Measurements from ENCODE around the gene JAZF1. TPM values are rescaled to one million over a fixed set of nuclear protein-coding genes. Genes with fewer than 3 reads are reported as not detected.

Gene JAZF1
- total and polyA plus RNA-seq, 2 of the 8 experiments (the other 6 are each of a cell fraction or from before 2014, with no cell fraction given), result 2.6 to 21.8 TPM

- TF ChIP-seq GABPA (IDR thresholded peaks at IDR 0.05; ENCODE audit: borderline replicate concordance, insufficient read depth, low read length) (no peak), BACH1 (IDR thresholded peaks at IDR 0.05; ENCODE audit: low read length) (no peak)
- no peak overlapping the region for H3K23ac ChIP-seq (ENCODE audit: insufficient read length)
- H2BK5ac ChIP-seq (ENCODE audit: low read depth, low read length), result no peak overlapping the region
- H4K5ac ChIP-seq (ENCODE audit: insufficient read length, low read depth, low read length), result no peak overlapping the region
- no peak overlapping the region for H2BK15ac ChIP-seq (ENCODE audit: low read length)
- H4K8ac ChIP-seq (ENCODE audit: extremely low read depth, insufficient read depth, low read length), result no peak overlapping the region
- DNase-seq (ENCODE audit: low read depth in 1 of 2, low spot score in 2 of 2), result no peak
- no peaks in the 10 kb centered on the region for H3K9me3 ChIP-seq (ENCODE audit: insufficient read depth in 2 of 2, low read depth in 1 of 2, low read length in 1 of 2)
- H3K14ac ChIP-seq (ENCODE audit: insufficient read length), result no peak overlapping the region
- H3K9ac ChIP-seq (replicated peaks in 1 of 4; ENCODE audit: extremely low read depth in 1 of 4, low read depth in 3 of 4, low read length in 3 of 4), result no peak overlapping the region
- H2BK20ac ChIP-seq (ENCODE audit: low read length), result no peak overlapping the region
- POLR2A ChIA-PET (ENCODE audit: partially characterized antibody), result no interaction called here
- no peaks in the 10 kb centered on the region for H3K23me2 ChIP-seq (ENCODE audit: low read depth, low read length)
- no peak overlapping the region for H3K27ac ChIP-seq (ENCODE audit: low read depth, low read length)
- CTCF ChIA-PET (ENCODE audit: partially characterized antibody), result interaction anchor here (1.2 to 3.4 kb wide), 4 partner anchors 9 to 53 kb away, joined by 3 to 35 read pairs (median 10); no protein-coding TSS in a partner anchor
- no peaks in the 10 kb centered on the region for H4K20me1 ChIP-seq (replicated peaks in 1 of 2; ENCODE audit: control insufficient read depth in 1 of 2, insufficient read depth in 2 of 2, low read length in 2 of 2)
- WGBS, 2 experiments (ENCODE audit: extremely low coverage in 1 of 2, insufficient coverage in 1 of 2, insufficient read length in 1 of 2, insufficient replicate concordance in 2 of 2, low coverage in 1 of 2, low lambda C conversion rate in 2 of 2, missing lambda C conversion rate in 1 of 2), result 92% methylated on average over 5 of the region's 5 CpGs; no CpG with 5 or more reads in 1 of the 2 experiments
- no peak overlapping the region for H3K4me2 ChIP-seq (ENCODE audit: insufficient read depth in 1 of 2, low read depth in 2 of 2, low read length in 2 of 2)
- H3K4me1 ChIP-seq (replicated peaks in 1 of 4; ENCODE audit: control insufficient read depth in 3 of 4, insufficient read depth in 4 of 4, low read length in 3 of 4), result peaks cover 0 to 5% (median 0%) of the 10 kb centered on the region in 4 experiments; a peak in 2 of 7 replicates
- no peak overlapping the region for H2BK12ac ChIP-seq (ENCODE audit: low read depth, low read length)
- no peak overlapping the region for H3K18ac ChIP-seq (ENCODE audit: extremely low read depth, low read length)
- no peak overlapping the region for H3K4ac ChIP-seq (replicated peaks; ENCODE audit: insufficient read length, low read depth, low read length)
- no peak overlapping the region for H2AK5ac ChIP-seq (ENCODE audit: low read depth, low read length)
- no peak overlapping the region for H2AFZ ChIP-seq (ENCODE audit: low read length)
- no peak overlapping the region for H4K91ac ChIP-seq (replicated peaks; ENCODE audit: insufficient read length, low read length)
- H3K79me1 ChIP-seq (ENCODE audit: low read depth, low read length), result peaks cover 2% of the 10 kb centered on the region; the same call in 1 of the 2 replicates
- no peaks in the 10 kb centered on the region for H3K79me2 ChIP-seq (ENCODE audit: control insufficient read depth in 1 of 2, insufficient read depth in 2 of 2, low read length in 2 of 2)
- H2BK120ac ChIP-seq (replicated peaks; ENCODE audit: low read depth, low read length), result no peak overlapping the region
- no peak overlapping the region for H3K4me3 ChIP-seq (ENCODE audit: extremely low read depth in 1 of 4, insufficient read depth in 2 of 4, low read depth in 3 of 4, low read length in 4 of 4)
- H3K36me3 ChIP-seq (ENCODE audit: control insufficient read depth in 2 of 4, insufficient read depth in 4 of 4, low read length in 3 of 4), result no peaks in the 10 kb centered on the region
- no peaks in the 10 kb centered on the region for H3K27me3 ChIP-seq (replicated peaks in 1 of 4; ENCODE audit: control insufficient read depth in 3 of 4, extremely low read depth in 1 of 4, insufficient read depth in 3 of 4, low read length in 3 of 4)
- FAIRE-seq, result no peak
- no peak overlapping the region for H3K56ac ChIP-seq (replicated peaks; ENCODE audit: insufficient read length, low read depth, low read length)
Observed at GRCh38 chr7:28041508-28042314, 138.9 kb downstream of the JAZF1 start.

Data from H1 (cell line).